ENCODE results near the gene MAST2.
"Not testable (repeated sequence)": the region's sequence is repeated elsewhere in the genome, so short reads cannot be mapped to it uniquely, and the experiment has no call there.

MAST2 gene

GRCh38 chr1:45922813-45923212 is 119.4 kb downstream of the MAST2 start:
- TF ChIP-seq, protein P1, sequence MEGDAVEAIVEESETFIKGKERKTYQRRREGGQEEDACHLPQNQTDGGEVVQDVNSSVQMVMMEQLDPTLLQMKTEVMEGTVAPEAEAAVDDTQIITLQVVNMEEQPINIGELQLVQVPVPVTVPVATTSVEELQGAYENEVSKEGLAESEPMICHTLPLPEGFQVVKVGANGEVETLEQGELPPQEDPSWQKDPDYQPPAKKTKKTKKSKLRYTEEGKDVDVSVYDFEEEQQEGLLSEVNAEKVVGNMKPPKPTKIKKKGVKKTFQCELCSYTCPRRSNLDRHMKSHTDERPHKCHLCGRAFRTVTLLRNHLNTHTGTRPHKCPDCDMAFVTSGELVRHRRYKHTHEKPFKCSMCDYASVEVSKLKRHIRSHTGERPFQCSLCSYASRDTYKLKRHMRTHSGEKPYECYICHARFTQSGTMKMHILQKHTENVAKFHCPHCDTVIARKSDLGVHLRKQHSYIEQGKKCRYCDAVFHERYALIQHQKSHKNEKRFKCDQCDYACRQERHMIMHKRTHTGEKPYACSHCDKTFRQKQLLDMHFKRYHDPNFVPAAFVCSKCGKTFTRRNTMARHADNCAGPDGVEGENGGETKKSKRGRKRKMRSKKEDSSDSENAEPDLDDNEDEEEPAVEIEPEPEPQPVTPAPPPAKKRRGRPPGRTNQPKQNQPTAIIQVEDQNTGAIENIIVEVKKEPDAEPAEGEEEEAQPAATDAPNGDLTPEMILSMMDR (IDR thresholded peaks at IDR 0.05; ENCODE audit: low read depth, low read length): no peak

GRCh38 chr1:45923343-45923742 is 119.9 kb downstream of the MAST2 start:
- TF ChIP-seq, protein P1 (IDR thresholded peaks at IDR 0.05; ENCODE audit: low read depth, low read length): no peak
- H3K27ac ChIP-seq: no peak overlapping the region

More at GRCh38 chr1:45922813-45923212, 119.4 kb downstream of the MAST2 start:
- no peak for DNase-seq
- Histone ChIP-seq H3K9me3 (ENCODE audit: severe bottlenecking) (no peaks in the 10 kb centered on the region), H3K4me3 (ENCODE audit: low read depth, low read length) (no peak overlapping the region), H3K27ac (no peak overlapping the region), H3K36me3 (no peaks in the 10 kb centered on the region; the same call in 1 of the 2 replicates), H3K27me3 (ENCODE audit: insufficient read depth, low read depth, severe bottlenecking) (no peaks in the 10 kb centered on the region)

DNA sequence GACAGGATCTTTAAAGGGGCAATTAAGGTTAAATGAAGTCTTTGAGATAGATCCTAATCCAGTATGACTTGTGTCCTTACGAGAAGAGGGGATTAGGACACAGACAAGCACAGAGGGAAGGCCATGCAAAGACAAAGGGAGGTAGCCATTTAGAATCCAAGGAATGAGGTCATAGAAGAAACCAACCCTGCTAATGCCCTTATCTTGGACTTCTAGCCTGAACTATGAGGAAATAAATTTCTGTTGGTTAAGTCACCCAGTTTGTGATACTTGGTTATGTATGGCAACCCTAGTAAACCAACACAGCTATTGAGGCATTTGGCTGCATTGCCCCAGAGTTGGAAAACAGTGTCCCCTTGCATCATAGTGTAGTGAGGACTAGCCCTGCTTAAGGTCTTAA is 121.3 kb downstream of the MAST2 start:
- peak; percentile 59 for DNase-seq
- Histone ChIP-seq H3K4me3 (ENCODE audit: low read depth, low read length) (no peak overlapping the region; the same call in 1 of the 2 replicates), H3K9me3 (ENCODE audit: severe bottlenecking) (no peaks in the 10 kb centered on the region), H3K27me3 (ENCODE audit: insufficient read depth, low read depth, severe bottlenecking) (no peaks in the 10 kb centered on the region), H3K27ac (peak overlapping the region; percentile 71), H3K36me3 (no peaks in the 10 kb centered on the region)
- TF ChIP-seq, protein P1 (IDR thresholded peaks at IDR 0.05; ENCODE audit: low read depth, low read length): no peak

More at GRCh38 chr1:45923343-45923742, 119.9 kb downstream of the MAST2 start:
- no peak for DNase-seq
- Histone ChIP-seq H3K36me3 (no peaks in the 10 kb centered on the region), H3K27me3 (ENCODE audit: insufficient read depth, low read depth, severe bottlenecking) (no peaks in the 10 kb centered on the region), H3K4me3 (ENCODE audit: low read depth, low read length) (no peak overlapping the region), H3K9me3 (ENCODE audit: severe bottlenecking) (no peaks in the 10 kb centered on the region)

DNA sequence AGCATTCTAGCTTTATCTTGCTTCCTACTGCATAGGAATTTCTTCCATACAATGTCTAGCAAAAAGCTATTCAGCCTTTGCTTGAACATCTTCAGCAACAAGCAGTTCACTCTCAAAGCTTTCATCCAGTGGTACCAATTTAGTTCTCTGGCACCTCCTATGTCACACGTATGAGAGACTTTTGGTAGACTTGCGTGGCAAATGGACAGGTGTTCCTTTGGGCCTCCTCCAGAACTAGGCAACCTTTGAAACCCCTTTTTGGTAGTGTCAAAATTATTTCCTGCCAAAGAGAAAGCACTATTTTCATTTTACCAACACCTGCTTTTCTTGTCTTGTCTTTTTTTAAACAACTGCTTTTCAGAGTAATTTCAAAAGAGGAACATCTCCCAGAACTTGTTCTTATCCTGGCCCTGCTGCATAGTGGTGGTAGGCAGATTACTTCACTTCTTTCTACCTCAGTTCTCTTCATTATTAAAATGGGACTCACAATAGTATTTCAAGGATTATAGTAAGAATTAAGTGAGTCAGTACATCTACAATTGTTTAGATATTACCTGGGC is 122.4 kb downstream of the MAST2 start:
- Histone ChIP-seq H3K27ac (peak overlapping the region; percentile 71), H3K36me3 (no peaks in the 10 kb centered on the region), H3K4me3 (ENCODE audit: low read depth, low read length) (no peak overlapping the region), H3K9me3 (ENCODE audit: severe bottlenecking) (no peaks in the 10 kb centered on the region), H3K27me3 (ENCODE audit: insufficient read depth, low read depth, severe bottlenecking) (no peaks in the 10 kb centered on the region)
- no peak for DNase-seq
- TF ChIP-seq, protein P1 (IDR thresholded peaks at IDR 0.05; ENCODE audit: low read depth, low read length): no peak

GRCh38 chr1:45926330-45926729 is 122.9 kb downstream of the MAST2 start:
- Histone ChIP-seq H3K4me3 (ENCODE audit: low read depth, low read length) (no peak overlapping the region), H3K9me3 (ENCODE audit: severe bottlenecking) (no peaks in the 10 kb centered on the region), H3K36me3 (no peaks in the 10 kb centered on the region), H3K27me3 (ENCODE audit: insufficient read depth, low read depth, severe bottlenecking) (no peaks in the 10 kb centered on the region), H3K27ac (peak overlapping the region; percentile 71)
- peak; percentile 55 for DNase-seq
- TF ChIP-seq, protein P1 (IDR thresholded peaks at IDR 0.05; ENCODE audit: low read depth, low read length): no peak

- Histone ChIP-seq H3K4me3 (ENCODE audit: low read depth, low read length) (peak overlapping the region; percentile 26), H3K27ac (peak overlapping the region; percentile 71)
- H3K9me3 ChIP-seq (ENCODE audit: severe bottlenecking); H3K27me3 ChIP-seq (ENCODE audit: insufficient read depth, low read depth, severe bottlenecking); H3K36me3 ChIP-seq: not testable (repeated sequence)
- peak; percentile 16 for DNase-seq
Measured at GRCh38 chr1:45927231-45927915, 124.0 kb downstream of the MAST2 start.

Data from WERI-Rb-1 (cell line).